ENCODE results near the gene DISP3. TPM values are rescaled to one million over a fixed set of nuclear protein-coding genes. Genes with fewer than 3 reads are reported as not detected.

Gene DISP3
- total and polyA plus RNA-seq, 9 donors = 0.08 to 0.36 (median 0.23) TPM; not detected in 5

GRCh38 chr1:11538886-11539285 is 59.9 kb downstream of the DISP3 start:
- no peak for DNase-seq
- Histone ChIP-seq H3K4me3 (no peak overlapping the region), H3K27ac (no peak overlapping the region), H3K9me3 (no peaks in the 10 kb centered on the region), H3K36me3 (no peaks in the 10 kb centered on the region), H3K4me1 (ENCODE audit: insufficient read depth) (no peaks in the 10 kb centered on the region), H3K27me3 (no peaks in the 10 kb centered on the region)
- TF ChIP-seq EP300 (IDR thresholded peaks at IDR 0.05) = no peak
- TF ChIP-seq CTCF (IDR thresholded peaks at IDR 0.05) = no peak
- WGBS, 3 donors = 54 to 72% (median 59%) methylated on average over 9 of the region's 9 CpGs
- intact Hi-C loops (cut with DNase I) = no loop called here

- Histone ChIP-seq H3K9me3 (no peaks in the 10 kb centered on the region), H3K27me3 (no peaks in the 10 kb centered on the region), H3K27ac (no peak overlapping the region), H3K36me3 (no peaks in the 10 kb centered on the region), H3K4me1 (ENCODE audit: insufficient read depth) (no peaks in the 10 kb centered on the region), H3K4me3 (no peak overlapping the region)
- no peak for TF ChIP-seq EP300 (IDR thresholded peaks at IDR 0.05)
- no peak for TF ChIP-seq POLR2A (IDR thresholded peaks at IDR 0.05)
- TF ChIP-seq CTCF (IDR thresholded peaks at IDR 0.05) = no peak
- intact Hi-C loops (cut with DNase I) = no loop called here
- 37 to 44% (median 37%) methylated on average over 18 of the region's 18 CpGs for WGBS, 3 donors
- DNase-seq = no peak
These were observed 61.2 kb downstream of the DISP3 start for GRCh38 chr1:11539850-11540772.

GRCh38 chr1:11540773-11541160 is 61.8 kb downstream of the DISP3 start:
- no peaks in the 10 kb centered on the region for H3K27me3 ChIP-seq

GRCh38 chr1:11541236-11541635 is 62.3 kb downstream of the DISP3 start:
- Histone ChIP-seq H3K36me3 (no peaks in the 10 kb centered on the region), H3K27me3 (no peaks in the 10 kb centered on the region), H3K4me1 (ENCODE audit: insufficient read depth) (no peaks in the 10 kb centered on the region), H3K4me3 (no peak overlapping the region), H3K9me3 (no peaks in the 10 kb centered on the region), H3K27ac (no peak overlapping the region)
- no peak for DNase-seq
- TF ChIP-seq EP300 (IDR thresholded peaks at IDR 0.05) (no peak), POLR2A (IDR thresholded peaks at IDR 0.05) (no peak), CTCF (IDR thresholded peaks at IDR 0.05) (no peak)
- WGBS, 3 donors = 84 to 86% (median 85%) methylated on average over 7 of the region's 7 CpGs
- intact Hi-C loops (cut with DNase I) = no loop called here

More at GRCh38 chr1:11540773-11541160, 61.8 kb downstream of the DISP3 start:
- Histone ChIP-seq H3K27ac (no peak overlapping the region), H3K4me3 (no peak overlapping the region), H3K9me3 (no peaks in the 10 kb centered on the region), H3K36me3 (no peaks in the 10 kb centered on the region), H3K4me1 (ENCODE audit: insufficient read depth) (no peaks in the 10 kb centered on the region)
- TF ChIP-seq CTCF (IDR thresholded peaks at IDR 0.05) (no peak), EP300 (IDR thresholded peaks at IDR 0.05) (no peak), POLR2A (IDR thresholded peaks at IDR 0.05) (no peak)
- WGBS, 3 donors = 75 to 85% (median 76%) methylated on average over 12 of the region's 12 CpGs
- intact Hi-C loops (cut with DNase I) = no loop called here
- DNase-seq = no peak

Data from ovary (tissue), 9 donors.